ENCODE results near the gene EPHA6. TPM values are rescaled to one million over a fixed set of nuclear protein-coding genes. Genes with fewer than 3 reads are reported as not detected.
A peak's percentile ranks its signal among the peaks of the same experiment; 100 is the strongest.

EPHA6 gene
- total and polyA plus RNA-seq, 7 donors: 0.58 to 53.5 (median 45.4) TPM; not detected in 2

- Histone ChIP-seq H3K4me3 (no peak overlapping the region), H3K36me3 (no peaks in the 10 kb centered on the region), H3K9me3 (no peaks in the 10 kb centered on the region), H3K27me3 (no peaks in the 10 kb centered on the region), H3K27ac (no peak overlapping the region), H3K4me1 (peaks cover 0 to 16% (median 2%) of the 10 kb centered on the region in 4 donors)
- TF ChIP-seq POLR2A (IDR thresholded peaks at IDR 0.05): no peak
- no peak for TF ChIP-seq POLR2AphosphoS5 (IDR thresholded peaks at IDR 0.05)
- no peak for TF ChIP-seq CTCF (IDR thresholded peaks at IDR 0.05)
- TF ChIP-seq EP300 (IDR thresholded peaks at IDR 0.05): no peak
- DNase-seq: no peak
- intact Hi-C loops (cut with DNase I): no loop called here
- 55 to 62% methylated on average over 4 of the region's 4 CpGs for WGBS, 2 donors
Measured at GRCh38 chr3:97125902-97126499, 311.6 kb downstream of the EPHA6 start.

GRCh38 chr3:97131476-97131875, 317.1 kb downstream of the EPHA6 start:
- intact Hi-C loops (cut with DNase I): no loop called here
- no peak for TF ChIP-seq POLR2A (IDR thresholded peaks at IDR 0.05)
- no peak for TF ChIP-seq EP300 (IDR thresholded peaks at IDR 0.05)
- no peak for TF ChIP-seq CTCF (IDR thresholded peaks at IDR 0.05)
- TF ChIP-seq POLR2AphosphoS5 (IDR thresholded peaks at IDR 0.05): no peak

GRCh38 chr3:97138914-97139541, 324.6 kb downstream of the EPHA6 start:
- no peak for TF ChIP-seq EP300 (IDR thresholded peaks at IDR 0.05)
- TF ChIP-seq POLR2AphosphoS5 (IDR thresholded peaks at IDR 0.05): no peak
- no peak for TF ChIP-seq POLR2A (IDR thresholded peaks at IDR 0.05)
- TF ChIP-seq CTCF (IDR thresholded peaks at IDR 0.05): no peak
- intact Hi-C loops (cut with DNase I): no loop called here
- Histone ChIP-seq H3K4me1 (no peaks in the 10 kb centered on the region), H3K27ac (no peak overlapping the region), H3K36me3 (no peaks in the 10 kb centered on the region), H3K27me3 (no peaks in the 10 kb centered on the region), H3K9me3 (peaks cover 0 to 3% (median 0%) of the 10 kb centered on the region in 4 donors), H3K4me3 (no peak overlapping the region)
- DNase-seq: peak; percentile 46

More at GRCh38 chr3:97131476-97131875, 317.1 kb downstream of the EPHA6 start:
- H3K36me3 ChIP-seq: no peaks in the 10 kb centered on the region
- H3K27ac ChIP-seq: no peak overlapping the region
- peaks cover 0 to 15% (median 3%) of the 10 kb centered on the region in 4 donors for H3K4me1 ChIP-seq
- DNase-seq: no peak
- no peaks in the 10 kb centered on the region for H3K9me3 ChIP-seq
- no peaks in the 10 kb centered on the region for H3K27me3 ChIP-seq
- 63 to 67% methylated on average over 1 of the region's 1 CpG for WGBS, 2 donors
- H3K4me3 ChIP-seq: no peak overlapping the region

GRCh38 chr3:97148931-97149330, 334.5 kb downstream of the EPHA6 start:
- no peak overlapping the region for H3K4me3 ChIP-seq
- no peak overlapping the region for H3K27ac ChIP-seq
- no peak for DNase-seq
- WGBS, 2 donors: 89 to 91% methylated on average over 2 of the region's 2 CpGs
- no peaks in the 10 kb centered on the region for H3K27me3 ChIP-seq
- TF ChIP-seq POLR2AphosphoS5 (IDR thresholded peaks at IDR 0.05): no peak
- no peak for TF ChIP-seq EP300 (IDR thresholded peaks at IDR 0.05)
- H3K4me1 ChIP-seq: no peaks in the 10 kb centered on the region
- H3K9me3 ChIP-seq: no peaks in the 10 kb centered on the region
- intact Hi-C loops (cut with DNase I): no loop called here
- no peaks in the 10 kb centered on the region for H3K36me3 ChIP-seq

GRCh38 chr3:97161169-97161568, 346.8 kb downstream of the EPHA6 start:
- Histone ChIP-seq H3K4me1 (peaks cover 0 to 11% (median under 1%) of the 10 kb centered on the region in 4 donors), H3K9me3 (no peaks in the 10 kb centered on the region), H3K36me3 (no peaks in the 10 kb centered on the region), H3K27ac (no peak overlapping the region), H3K27me3 (no peaks in the 10 kb centered on the region), H3K4me3 (no peak overlapping the region)
- intact Hi-C loops (cut with DNase I): no loop called here
- 73 to 92% methylated on average over 2 of the region's 2 CpGs for WGBS, 2 donors
- TF ChIP-seq POLR2A (IDR thresholded peaks at IDR 0.05) (no peak), CTCF (IDR thresholded peaks at IDR 0.05) (no peak), EP300 (IDR thresholded peaks at IDR 0.05) (no peak), POLR2AphosphoS5 (IDR thresholded peaks at IDR 0.05) (no peak)
- no peak for DNase-seq
